PC-3 (cell line): ENCODE results near the gene NPW. TPM values are rescaled to one million over a fixed set of nuclear protein-coding genes. Genes with fewer than 3 reads are reported as not detected.
A peak's percentile ranks its signal among the peaks of the same experiment; 100 is the strongest.

Experiments used
- ATAC-seq: fragments of 200-7000 bp; cut with Tn5 transposase; 2 replicates; pipeline ENCODE4 v1.9.1; 2020; ENCODE audit warnings: mild to moderate bottlenecking, moderate library complexity
- BruUV-seq: library from RNA; stranded (reverse); fragments of 400-500 nt; replicated peaks from 2 replicates; lab custom pipeline; 2021; lab: Mats Ljungman, UMichigan
- CTCF ChIA-PET: fragments of 300-600 bp; sonication (Branson Sonifier 250); formaldehyde crosslinking; loops from one replicate; lab custom pipeline; 2022; ENCODE audit warnings: antibody characterized with exemption; lab: Charles Lee
- POLR2A ChIA-PET: fragments of 300-600 bp; sonication (Branson Sonifier 250); formaldehyde crosslinking; loops from one replicate; lab custom pipeline; 2022; ENCODE audit warnings: antibody characterized with exemption; ENCODE audit not compliant: unreplicated experiment; lab: Charles Lee
- DNase-seq: peaks from one replicate; pipeline ENCODE4 v3.0.0-alpha.2; 2015
- H2AFZ ChIP-seq: fragments of 300-600 bp; sonication (generic); 2 replicates; pipeline ENCODE4 v1.6.0; 2016; ENCODE audit warnings: antibody characterized with exemption, low read length
- H3F3A ChIP-seq: fragments of 300-600 bp; sonication (generic); one replicate; pipeline ENCODE4 v1.6.0; 2017; ENCODE audit warnings: antibody characterized with exemption, low read length, control low read depth, mild to moderate bottlenecking; ENCODE audit not compliant: unreplicated experiment
- H3K27ac ChIP-seq: fragments of 300-600 bp; sonication (generic); 2 replicates; pipeline ENCODE4 v1.5.1; 2016; ENCODE audit warnings: mild to moderate bottlenecking, low read length
- H3K27me3 ChIP-seq: fragments of 300-600 bp; sonication (generic); 2 replicates; pipeline ENCODE4 v1.6.1; 2016; ENCODE audit warnings: low read length, mixed read lengths
- H3K36me3 ChIP-seq: fragments of 300-600 bp; sonication (generic); 2 replicates; pipeline ENCODE4 v1.6.1; 2016; ENCODE audit warnings: low read depth, mixed run types, low read length, mixed read lengths
- H3K4me1 ChIP-seq: fragments of 300-600 bp; sonication (generic); 2 replicates; pipeline ENCODE4 v1.5.1; 2016; ENCODE audit warnings: low read length; ENCODE audit not compliant: insufficient read depth
- H3K4me2 ChIP-seq: fragments of 300-600 bp; sonication (generic); 2 replicates; pipeline ENCODE4 v1.6.0; 2016; ENCODE audit warnings: low read length
- H3K4me3 ChIP-seq: fragments of 300-600 bp; sonication (generic); 2 replicates; pipeline ENCODE4 v1.5.1; 2016; ENCODE audit warnings: mild to moderate bottlenecking, low read length, mixed read lengths
- H3K79me2 ChIP-seq: fragments of 300-600 bp; sonication (generic); 2 replicates; pipeline ENCODE4 v1.6.1; 2017; ENCODE audit warnings: low read length, mixed read lengths
- H3K9ac ChIP-seq: fragments of 300-600 bp; sonication (generic); 2 replicates; pipeline ENCODE4 v1.6.0; 2016; ENCODE audit warnings: mild to moderate bottlenecking, low read length
- H3K9me2 ChIP-seq: fragments of 300-600 bp; sonication (generic); replicated peaks from 2 replicates; pipeline ENCODE4 v1.6.1; 2016; ENCODE audit warnings: mixed run types, low read length, mixed read lengths
- H3K9me3 ChIP-seq: fragments of 300-600 bp; sonication (generic); 2 replicates; pipeline ENCODE4 v1.6.1; 2016; ENCODE audit warnings: low read length, mixed read lengths
- H4K20me1 ChIP-seq: fragments of 300-600 bp; sonication (generic); 2 replicates; pipeline ENCODE4 v1.6.1; 2016; ENCODE audit warnings: low read length, mixed read lengths
- EZH2 ChIP-seq: fragments of 300-600 bp; sonication (generic); IDR thresholded peaks from one replicate; pipeline ENCODE4 v1.6.1; 2017; ENCODE audit warnings: antibody characterized with exemption, mild to moderate bottlenecking, low read length; ENCODE audit not compliant: unreplicated experiment
- EZH2phosphoT487 ChIP-seq: fragments of 300-600 bp; sonication (generic); IDR thresholded peaks from 2 replicates; pipeline ENCODE4 v1.6.1; 2018; ENCODE audit warnings: mild to moderate bottlenecking, antibody characterized with exemption, low read length, borderline replicate concordance
- intact Hi-C: fragments of 100-400 bp; cut with micrococcal nuclease; formaldehyde crosslinking; loops from 2 replicates; pipeline ENCODE4 v1.9.0; 2023
- total RNA-seq: library from RNA; depleted of rRNA; stranded (reverse); fragments of >200 nt; gene quantifications from 2 replicates; pipeline ENCODE4 v1.2.3, GENCODE V29; 2014
- TF ChIP-seq, protein P1 (sequence below): fragments of 300-600 bp; sonication (generic); conservative IDR thresholded peaks from 2 replicates; pipeline ENCODE4 v1.5.1; 2017; ENCODE audit warnings: antibody characterized with exemption, low read depth, mild to moderate bottlenecking, low read length

NPW gene
- total RNA-seq, 1 experiment from 2014 or later = 3.8 TPM

DNA sequence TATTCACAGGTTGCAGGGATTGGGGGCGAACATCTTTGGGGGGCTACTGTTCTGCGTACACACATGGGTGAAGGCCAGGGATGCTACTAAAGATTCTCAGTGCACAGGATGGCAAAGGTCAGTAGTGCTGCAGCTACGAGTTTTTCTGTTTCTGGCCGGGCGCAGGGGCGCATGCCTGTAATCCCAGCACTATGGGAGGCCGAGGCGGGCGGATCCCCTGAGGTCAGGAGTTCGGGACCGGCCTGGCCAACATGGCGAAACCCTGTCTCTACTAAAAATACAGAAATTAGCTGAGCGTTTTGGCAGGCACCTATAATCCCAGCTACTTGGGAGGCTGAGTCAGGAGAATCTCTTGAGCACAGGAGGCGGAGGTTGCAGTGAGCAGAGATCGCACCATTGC is 6.1 kb upstream of the NPW start:
- Histone ChIP-seq H3K27ac (no peak overlapping the region), H4K20me1 (no peaks in the 10 kb centered on the region), H3K9ac (no peak overlapping the region), H3K4me1 (peaks cover 22% of the 10 kb centered on the region), H3K27me3 (no peaks in the 10 kb centered on the region), H3K4me2 (no peak overlapping the region), H2AFZ (no peak overlapping the region), H3K9me3 (no peaks in the 10 kb centered on the region), H3K36me3 (no peaks in the 10 kb centered on the region), H3K79me2 (peaks cover 18% of the 10 kb centered on the region), H3F3A (no peaks in the 10 kb centered on the region), H3K4me3 (no peak overlapping the region), H3K9me2 (no peaks in the 10 kb centered on the region)
- DNase-seq (no peak), ATAC-seq (no peak)
- no TSS peak for BruUV-seq
- ChIA-PET CTCF (no interaction called here), POLR2A (no interaction called here)
- intact Hi-C loops = no loop called here
- TF ChIP-seq, protein P1, sequence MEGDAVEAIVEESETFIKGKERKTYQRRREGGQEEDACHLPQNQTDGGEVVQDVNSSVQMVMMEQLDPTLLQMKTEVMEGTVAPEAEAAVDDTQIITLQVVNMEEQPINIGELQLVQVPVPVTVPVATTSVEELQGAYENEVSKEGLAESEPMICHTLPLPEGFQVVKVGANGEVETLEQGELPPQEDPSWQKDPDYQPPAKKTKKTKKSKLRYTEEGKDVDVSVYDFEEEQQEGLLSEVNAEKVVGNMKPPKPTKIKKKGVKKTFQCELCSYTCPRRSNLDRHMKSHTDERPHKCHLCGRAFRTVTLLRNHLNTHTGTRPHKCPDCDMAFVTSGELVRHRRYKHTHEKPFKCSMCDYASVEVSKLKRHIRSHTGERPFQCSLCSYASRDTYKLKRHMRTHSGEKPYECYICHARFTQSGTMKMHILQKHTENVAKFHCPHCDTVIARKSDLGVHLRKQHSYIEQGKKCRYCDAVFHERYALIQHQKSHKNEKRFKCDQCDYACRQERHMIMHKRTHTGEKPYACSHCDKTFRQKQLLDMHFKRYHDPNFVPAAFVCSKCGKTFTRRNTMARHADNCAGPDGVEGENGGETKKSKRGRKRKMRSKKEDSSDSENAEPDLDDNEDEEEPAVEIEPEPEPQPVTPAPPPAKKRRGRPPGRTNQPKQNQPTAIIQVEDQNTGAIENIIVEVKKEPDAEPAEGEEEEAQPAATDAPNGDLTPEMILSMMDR = no peak
- TF ChIP-seq EZH2phosphoT487 (no peak), EZH2 (no peak)

DNA sequence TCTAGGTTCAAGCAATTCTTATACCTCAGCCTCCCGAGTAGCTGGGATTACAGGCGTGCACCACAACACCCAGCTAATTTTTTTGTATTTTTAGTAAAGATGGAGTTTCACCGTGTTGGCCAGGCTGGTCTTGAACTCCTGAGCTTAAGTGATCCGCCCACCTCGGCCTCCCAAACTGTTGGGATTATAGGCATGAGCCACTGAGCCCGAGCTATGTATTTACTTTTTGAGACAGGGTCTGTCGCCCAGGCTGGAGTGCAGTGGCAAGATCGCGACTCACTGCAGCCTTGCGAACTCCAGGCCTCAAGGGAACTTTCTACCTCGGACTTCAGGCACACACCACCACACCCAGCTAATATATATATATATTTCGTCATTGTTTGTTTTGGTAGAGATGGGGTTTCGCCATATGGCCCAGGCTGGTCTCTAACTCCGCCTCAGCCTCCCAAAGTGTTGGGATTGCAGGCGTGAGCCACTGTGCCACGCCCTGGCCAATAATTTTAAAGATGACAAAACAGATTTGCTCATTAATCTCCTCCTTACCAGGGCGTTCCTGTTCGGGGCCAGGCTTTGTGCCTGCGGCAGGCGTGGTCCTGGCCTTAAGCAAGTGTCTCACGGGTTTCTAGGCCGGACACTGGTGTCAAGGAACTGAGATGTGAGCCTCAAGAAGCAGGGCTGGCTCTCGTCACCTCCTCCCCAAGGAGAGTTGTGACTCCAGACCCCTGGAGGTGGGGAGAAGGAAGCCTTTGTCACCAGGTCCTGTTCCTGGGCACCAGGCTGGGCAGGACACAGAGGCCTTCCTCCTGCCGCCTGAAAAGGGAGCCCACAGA is 4.3 kb upstream of the NPW start:
- intact Hi-C loops = no loop called here
- no peaks in the 10 kb centered on the region for H3K27me3 ChIP-seq
- BruUV-seq = TSS peak; percentile 98
- H3K4me1 ChIP-seq = peaks cover 17% of the 10 kb centered on the region
- CTCF ChIA-PET = interaction anchor here (0.6 to 1.1 kb wide), 2 partner anchors 55 to 979 kb away, joined by 3 to 5 read pairs; no protein-coding TSS in a partner anchor
- peak overlapping the region; percentile 87 for H3K27ac ChIP-seq
- peak overlapping the region; percentile 13; the same call in 1 of the 2 replicates for H3K4me3 ChIP-seq
- DNase-seq (peak; percentile 92), ATAC-seq (peak; percentile 91)
- H3K9me3 ChIP-seq = no peaks in the 10 kb centered on the region
- no peaks in the 10 kb centered on the region for H3K9me2 ChIP-seq
- H3K36me3 ChIP-seq = no peaks in the 10 kb centered on the region
- peak overlapping the region; percentile 7 for H2AFZ ChIP-seq
- POLR2A ChIA-PET = interaction anchor here (0.6 kb wide), 1 partner anchor 30 kb away, joined by 5 read pairs; no protein-coding TSS in a partner anchor
- peak overlapping the region; percentile 49 for H3K9ac ChIP-seq
- H4K20me1 ChIP-seq = no peaks in the 10 kb centered on the region
- H3F3A ChIP-seq = no peaks in the 10 kb centered on the region
- H3K79me2 ChIP-seq = peaks cover 2% of the 10 kb centered on the region; the same call in 1 of the 2 replicates
- H3K4me2 ChIP-seq = peak overlapping the region; percentile 59
- TF ChIP-seq EZH2 = no peak

DNA sequence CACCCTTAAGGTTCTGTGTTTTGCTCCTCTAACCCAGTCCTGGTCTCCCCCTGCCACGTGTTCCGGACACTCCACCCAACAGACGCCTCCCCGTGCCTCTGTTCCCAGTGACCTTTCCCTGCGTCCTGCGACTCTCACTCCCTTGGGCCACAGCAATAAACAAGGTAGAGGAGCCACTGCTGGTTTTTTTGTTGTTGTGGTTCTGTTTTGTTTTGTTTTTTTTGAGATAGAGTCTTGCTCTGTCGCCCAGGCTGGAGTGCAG is 3.7 kb upstream of the NPW start:
- TF ChIP-seq, protein P1 = no peak
- TF ChIP-seq EZH2phosphoT487 (no peak), EZH2 (no peak)
- Histone ChIP-seq H3K4me3 (no peak overlapping the region), H3F3A (no peaks in the 10 kb centered on the region), H3K9me2 (no peaks in the 10 kb centered on the region), H3K9me3 (no peaks in the 10 kb centered on the region), H3K79me2 (no peaks in the 10 kb centered on the region), H4K20me1 (no peaks in the 10 kb centered on the region), H3K27me3 (no peaks in the 10 kb centered on the region; the same call in 1 of the 2 replicates), H3K36me3 (no peaks in the 10 kb centered on the region), H3K4me1 (peaks cover 13% of the 10 kb centered on the region), H3K4me2 (peak overlapping the region; percentile 59), H3K9ac (peak overlapping the region; percentile 49), H3K27ac (peak overlapping the region; percentile 87), H2AFZ (peak overlapping the region; percentile 7; the same call in 1 of the 2 replicates)
- intact Hi-C loops = no loop called here
- ChIA-PET CTCF (interaction anchor here (0.5 to 1.1 kb wide), 3 partner anchors 26 to 978 kb away, joined by 3 to 6 read pairs (median 5); no protein-coding TSS in a partner anchor), POLR2A (no interaction called here)
- no peak for DNase-seq
- no peak for ATAC-seq
- BruUV-seq = TSS peak; percentile 90
